IMR-90 (cell line): Measurements from ENCODE around the gene FOCAD. TPM values are rescaled to one million over a fixed set of nuclear protein-coding genes. Genes with fewer than 3 reads are reported as not detected.

Source experiments
- ATAC-seq: fragments of 200-7000 bp; cut with Tn5 transposase; 2 replicates; pipeline ENCODE4 v1.9.1; 2020; ENCODE audit warnings: low read depth, mild to moderate bottlenecking, moderate library complexity
- BruUV-seq: library from RNA; stranded (reverse); fragments of 400-500 nt; replicated peaks from 2 replicates; lab custom pipeline; 2021; lab: Mats Ljungman, UMichigan
- CTCF ChIA-PET: fragments of 300-600 bp; formaldehyde crosslinking; extraction: SDS; loops from one replicate; lab custom pipeline; 2021; ENCODE audit warnings: antibody characterized with exemption; lab: Yijun Ruan, JAX
- POLR2A ChIA-PET: fragments of 300-600 bp; sonication (Branson Sonifier 250); formaldehyde crosslinking; loops from one replicate; lab custom pipeline; 2022; ENCODE audit warnings: antibody characterized with exemption; ENCODE audit not compliant: unreplicated experiment; lab: Charles Lee
- DNase-seq: peaks from one replicate; pipeline ENCODE4 v3.0.0; 2013
- H2AFZ ChIP-seq: replicated peaks from 2 replicates; pipeline ENCODE3; 2013; ENCODE audit warnings: low read length, mild to moderate bottlenecking; ENCODE audit not compliant: poor library complexity
- H2AK5ac ChIP-seq: 2 replicates; pipeline ENCODE4 v1.6.1; 2013; ENCODE audit warnings: low read depth, low read length, inconsistent platforms
- H2AK9ac ChIP-seq: replicated peaks from 2 replicates; pipeline ENCODE3; 2013; ENCODE audit warnings: mild to moderate bottlenecking, low read depth, low read length, moderate library complexity; ENCODE audit not compliant: poor library complexity
- H2BK120ac ChIP-seq: 2 replicates; pipeline ENCODE4 v1.6.1; 2013; ENCODE audit warnings: low read depth, low read length, inconsistent platforms
- H2BK15ac ChIP-seq: 3 replicates; pipeline ENCODE4 v1.6.1; 2013; ENCODE audit warnings: low read depth, low read length, inconsistent platforms
- H2BK20ac ChIP-seq: 2 replicates; pipeline ENCODE4 v1.6.1; 2013; ENCODE audit warnings: low read depth, mild to moderate bottlenecking, inconsistent platforms, low read length, moderate library complexity
- H2BK5ac ChIP-seq: 2 replicates; pipeline ENCODE4 v1.6.1; 2013; ENCODE audit warnings: mild to moderate bottlenecking, low read depth, low read length, inconsistent platforms; ENCODE audit not compliant: poor library complexity, severe bottlenecking
- H3K14ac ChIP-seq: replicated peaks from 2 replicates; pipeline ENCODE4 v1.6.1; 2013; ENCODE audit warnings: low read depth, low read length, inconsistent platforms
- H3K18ac ChIP-seq: 2 replicates; pipeline ENCODE4 v1.6.1; 2013; ENCODE audit warnings: low read depth, low read length, control low read depth
- H3K23ac ChIP-seq: 2 replicates; pipeline ENCODE4 v1.6.1; 2013; ENCODE audit warnings: low read depth, low read length, inconsistent platforms
- H3K27ac ChIP-seq: 2 replicates; pipeline ENCODE4 v1.5.1; 2013; ENCODE audit warnings: mild to moderate bottlenecking, control low read depth, low read length; ENCODE audit not compliant: insufficient read depth
- H3K27me3 ChIP-seq: 2 replicates; pipeline ENCODE4 v1.6.1; 2013; ENCODE audit warnings: low read length; ENCODE audit not compliant: control insufficient read depth, insufficient read depth
- H3K36me3 ChIP-seq: 2 replicates; pipeline ENCODE4 v1.6.1; 2013; ENCODE audit warnings: low read length, mixed read lengths; ENCODE audit not compliant: control insufficient read depth, insufficient read depth
- H3K4ac ChIP-seq: 2 replicates; pipeline ENCODE4 v1.6.1; 2013; ENCODE audit warnings: low read depth, low read length, inconsistent platforms
- H3K4me1 ChIP-seq: 2 replicates; pipeline ENCODE4 v1.6.1; 2013; ENCODE audit warnings: low read length, mixed read lengths; ENCODE audit not compliant: control insufficient read depth, insufficient read depth
- H3K4me2 ChIP-seq: 2 replicates; pipeline ENCODE4 v1.6.1; 2013; ENCODE audit warnings: low read depth, mild to moderate bottlenecking, control low read depth, low read length, moderate library complexity
- H3K4me3 ChIP-seq: 2 replicates; pipeline ENCODE4 v1.5.1; 2013; ENCODE audit warnings: low read depth, mild to moderate bottlenecking, control low read depth, low read length, moderate library complexity; ENCODE audit not compliant: insufficient read depth
- H3K56ac ChIP-seq: 2 replicates; pipeline ENCODE4 v1.6.1; 2013; ENCODE audit warnings: low read length, inconsistent platforms; ENCODE audit not compliant: insufficient read depth; ENCODE audit errors: extremely low read depth
- H3K79me1 ChIP-seq, 2 experiments: 2 replicates each; pipeline ENCODE4 v1.6.1; 2013; ENCODE audit warnings: low read length in 2 of 2, inconsistent platforms in 1 of 2, low read depth in 1 of 2
- H3K9ac ChIP-seq: 2 replicates; pipeline ENCODE4 v1.6.1; 2013; ENCODE audit warnings: low read depth, low read length, control low read depth
- H3K9me1 ChIP-seq: 2 replicates; pipeline ENCODE4 v1.6.1; 2013; ENCODE audit warnings: low read length, inconsistent platforms; ENCODE audit not compliant: insufficient read depth
- H3K9me3 ChIP-seq: 2 replicates; pipeline ENCODE4 v1.6.1; 2013; ENCODE audit warnings: low read length; ENCODE audit not compliant: control insufficient read depth, insufficient read depth
- H4K20me1 ChIP-seq: 2 replicates; pipeline ENCODE4 v1.6.1; 2013; ENCODE audit warnings: low read length, inconsistent platforms; ENCODE audit not compliant: insufficient read depth
- H4K5ac ChIP-seq: 2 replicates; pipeline ENCODE4 v1.6.1; 2013; ENCODE audit warnings: mild to moderate bottlenecking, low read depth, low read length, control low read depth
- H4K8ac ChIP-seq, 2 experiments: 2 replicates each; pipeline ENCODE4 v1.6.1; 2013; ENCODE audit warnings: low read depth in 2 of 2, low read length in 2 of 2, control low read depth in 1 of 2, inconsistent platforms in 1 of 2
- H4K91ac ChIP-seq: 2 replicates; pipeline ENCODE4 v1.6.1; 2013; ENCODE audit warnings: low read depth, low read length, inconsistent platforms; ENCODE audit not compliant: insufficient read depth
- BHLHE40 ChIP-seq: fragments of 150-350 bp; IDR thresholded peaks from 2 replicates; pipeline ENCODE4 v1.6.1; 2016; ENCODE audit warnings: mild to moderate bottlenecking, low read depth, low read length
- CEBPB ChIP-seq: IDR thresholded peaks from 2 replicates; pipeline ENCODE4 v1.6.1; 2012; ENCODE audit warnings: low read depth, low read length, improper control_type of control experiment
- CHD1 ChIP-seq: IDR thresholded peaks from 2 replicates; pipeline ENCODE4 v1.6.1; 2012; ENCODE audit warnings: low read depth, low read length, improper control_type of control experiment
- FOS ChIP-seq: fragments of 150-350 bp; IDR thresholded peaks from 2 replicates; pipeline ENCODE4 v1.6.1; 2016; ENCODE audit warnings: low read depth, low read length
- MAZ ChIP-seq: IDR thresholded peaks from 2 replicates; pipeline ENCODE4 v1.6.1; 2012; ENCODE audit warnings: low read depth, mild to moderate bottlenecking, low read length, improper control_type of control experiment, moderate library complexity, borderline replicate concordance
- RAD21 ChIP-seq: IDR thresholded peaks from 2 replicates; pipeline ENCODE4 v1.6.1; 2012; ENCODE audit warnings: low read length, improper control_type of control experiment
- RCOR1 ChIP-seq: IDR thresholded peaks from 2 replicates; pipeline ENCODE4 v1.6.1; 2012; ENCODE audit warnings: mild to moderate bottlenecking, low read length, improper control_type of control experiment; ENCODE audit not compliant: insufficient replicate concordance
- USF2 ChIP-seq: fragments of 150-350 bp; IDR thresholded peaks from 2 replicates; pipeline ENCODE4 v1.6.1; 2017; ENCODE audit warnings: mild to moderate bottlenecking, antibody characterized with exemption, low read length, low read depth
- WGBS, 2 experiments: methylation state at CpG; one replicate each; pipeline versions ENCODE4 v1.1.5 to v1.1.7; 2013; ENCODE audit warnings: missing lambda C conversion rate in 2 of 2; ENCODE audit not compliant: insufficient read length in 1 of 2; ENCODE audit errors: extremely low coverage in 2 of 2; 5-methylcytosine and 5-hydroxymethylcytosine counted together
- dilution Hi-C: fragments of 300-500 bp; cut with HindIII; formaldehyde crosslinking; loops from one replicate; pipeline ENCODE4 v1.14.3; 2018; ENCODE audit warnings: low sequenced_read_pairs; ENCODE audit not compliant: unreplicated experiment
- in situ Hi-C: fragments of 300-500 bp; cut with MboI; formaldehyde crosslinking; loops from 3 replicates; pipeline ENCODE4 v1.14.3; 2019; ENCODE audit warnings: low sequenced_read_pairs, inconsistent platforms, mixed read lengths
- intact Hi-C: fragments of 100-400 bp; cut with micrococcal nuclease; formaldehyde crosslinking; loops from 2 replicates; pipeline ENCODE4 v1.10.0; 2022
- polyA plus RNA-seq, 3 experiments: library from polyadenylated mRNA; depleted of rRNA; stranded (reverse); fragments of >200 nt; gene quantifications; 2 replicates each; pipeline ENCODE4 v1.2.3, GENCODE V29; 2012; ENCODE audit warnings: low replicate concordance in 1 of 3
- total RNA-seq: library from RNA; depleted of rRNA; stranded (reverse); fragments of >200 nt; gene quantifications from 2 replicates; pipeline ENCODE4 v1.2.3, GENCODE V29; 2012

Gene FOCAD
- total and polyA plus RNA-seq, 2 of the 4 experiments (the other 2 are of a cell fraction) = 28.8 to 91.2 TPM

GRCh38 chr9:20703146-20703545 lies 19.1 kb downstream of the FOCAD start:
- Histone ChIP-seq H4K8ac (no peak overlapping the region), H3K23ac (no peak overlapping the region), H2AK5ac (no peak overlapping the region), H4K5ac (no peak overlapping the region), H2BK120ac (no peak overlapping the region), H3K36me3 (no peaks in the 10 kb centered on the region), H4K20me1 (peaks cover 6% of the 10 kb centered on the region; the same call in 1 of the 2 replicates), H3K4me2 (no peak overlapping the region), H3K4ac (no peak overlapping the region), H2AFZ (no peak overlapping the region), H2BK15ac (no peak overlapping the region), H3K56ac (no peak overlapping the region), H2BK20ac (no peak overlapping the region), H3K4me1 (peaks cover 3% of the 10 kb centered on the region; the same call in 1 of the 2 replicates), H3K79me1 (peaks cover 33 to 38% of the 10 kb centered on the region in 2 experiments), H2AK9ac (no peak overlapping the region), H3K14ac (no peak overlapping the region), H3K4me3 (no peak overlapping the region), H3K27ac (no peak overlapping the region), H3K9me1 (peaks cover 9% of the 10 kb centered on the region; the same call in 1 of the 2 replicates), H2BK5ac (no peak overlapping the region), H3K9ac (no peak overlapping the region), H3K27me3 (no peaks in the 10 kb centered on the region), H4K91ac (no peak overlapping the region), H3K9me3 (no peaks in the 10 kb centered on the region), H3K18ac (no peak overlapping the region)
- ATAC-seq (no peak), DNase-seq (no peak)
- TF ChIP-seq CHD1 (no peak), RCOR1 (no peak), MAZ (no peak), USF2 (no peak), BHLHE40 (no peak), RAD21 (no peak), CEBPB (no peak), FOS (no peak)
- ChIA-PET CTCF (no interaction called here), POLR2A (interaction anchor here (0.6 kb wide), 1 partner anchor 13 kb away, joined by 3 read pairs; no protein-coding TSS in a partner anchor)
- intact Hi-C loops (no loop called here), in situ Hi-C loops (no loop called here), dilution Hi-C loops (no loop called here)
- no TSS peak for BruUV-seq
- WGBS, 2 experiments = 90% methylated on average over 2 of the region's 3 CpGs; no CpG with 5 or more reads in 1 of the 2 experiments
